ENCODE data around the gene PRPH.
"Not testable (repeated sequence)": the region's sequence is repeated elsewhere in the genome, so short reads cannot be mapped to it uniquely, and the experiment has no call there.

Gene PRPH

GRCh38 chr12:49298160-49298559 lies 3.2 kb downstream of the PRPH start:
- no peak for DNase-seq (ENCODE audit: low read depth)

DNA sequence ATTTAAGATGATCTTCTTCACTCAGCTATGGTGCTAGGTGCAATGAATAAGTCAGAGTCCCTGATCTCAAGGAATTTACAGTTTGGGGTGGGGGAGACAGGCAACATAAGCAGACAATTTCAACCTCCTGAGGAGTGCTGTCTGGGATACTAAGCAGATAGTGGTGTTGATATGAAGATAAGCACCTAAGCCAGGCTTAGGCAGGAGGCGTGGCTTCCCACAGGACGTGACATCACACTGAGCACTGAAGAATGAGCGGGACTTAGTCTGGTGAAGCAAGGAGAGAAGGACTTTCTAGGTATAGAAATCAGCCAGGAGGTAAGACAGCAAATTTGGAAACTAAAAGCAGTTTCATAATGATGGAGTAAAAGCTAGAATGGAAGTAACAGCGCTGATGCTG lies 6.8 kb downstream of the PRPH start:
- DNase-seq (ENCODE audit: low read depth) = no peak

GRCh38 chr12:49304161-49304560 lies 9.2 kb downstream of the PRPH start:
- no peak for DNase-seq (ENCODE audit: low read depth)

GRCh38 chr12:49305762-49306510 lies 11.0 kb downstream of the PRPH start:
- no peak for DNase-seq (ENCODE audit: low read depth)

GRCh38 chr12:49309386-49309785 lies 14.4 kb downstream of the PRPH start:
- DNase-seq (ENCODE audit: low read depth) = no peak

DNA sequence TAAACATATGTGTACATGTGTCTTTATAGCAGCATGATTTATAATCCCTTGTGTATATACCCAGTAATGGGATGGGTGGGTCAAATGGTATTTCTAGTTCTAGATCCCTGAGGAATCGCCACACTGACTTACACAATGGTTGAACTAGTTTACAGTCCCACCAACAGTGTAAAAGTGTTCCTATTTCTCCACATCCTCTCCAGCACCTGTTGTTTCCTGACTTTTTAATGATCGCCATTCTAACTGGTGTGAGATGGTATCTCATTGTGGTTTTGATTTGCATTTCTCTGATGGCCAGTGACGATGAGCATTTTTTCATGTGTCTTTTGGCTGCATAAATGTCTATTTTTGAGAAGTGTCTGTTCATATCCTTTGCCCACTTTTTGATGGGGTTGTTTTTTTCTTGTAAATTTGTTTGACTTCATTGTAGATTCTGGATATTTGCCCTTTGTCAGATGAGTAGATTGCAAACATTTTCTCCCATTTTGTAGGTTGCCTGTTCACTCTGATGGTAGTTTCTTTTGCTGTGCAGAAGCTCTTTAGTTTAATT lies 15.6 kb downstream of the PRPH start:
- not testable (repeated sequence) for DNase-seq (ENCODE audit: low read depth)

DNA sequence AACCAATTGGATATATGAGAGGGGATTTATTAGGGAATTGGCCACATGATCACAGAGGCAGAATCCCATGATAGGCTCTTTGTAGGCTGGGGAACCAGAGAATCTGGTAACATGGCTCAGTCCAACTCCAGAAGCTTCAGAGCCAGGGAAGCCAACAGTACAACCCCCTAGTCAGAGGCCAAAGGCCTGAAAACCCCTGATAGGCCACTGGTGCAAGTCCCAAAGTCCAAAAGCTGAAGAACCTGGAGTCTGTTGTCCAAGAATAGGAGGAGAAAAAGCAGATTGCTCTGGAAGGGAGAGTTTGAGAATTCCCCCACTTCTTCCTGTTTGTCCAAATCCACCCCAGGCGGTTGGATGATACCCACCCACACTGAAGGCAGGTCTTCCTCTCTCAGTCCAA lies 19.9 kb downstream of the PRPH start:
- no peak for DNase-seq (ENCODE audit: low read depth)

DNA sequence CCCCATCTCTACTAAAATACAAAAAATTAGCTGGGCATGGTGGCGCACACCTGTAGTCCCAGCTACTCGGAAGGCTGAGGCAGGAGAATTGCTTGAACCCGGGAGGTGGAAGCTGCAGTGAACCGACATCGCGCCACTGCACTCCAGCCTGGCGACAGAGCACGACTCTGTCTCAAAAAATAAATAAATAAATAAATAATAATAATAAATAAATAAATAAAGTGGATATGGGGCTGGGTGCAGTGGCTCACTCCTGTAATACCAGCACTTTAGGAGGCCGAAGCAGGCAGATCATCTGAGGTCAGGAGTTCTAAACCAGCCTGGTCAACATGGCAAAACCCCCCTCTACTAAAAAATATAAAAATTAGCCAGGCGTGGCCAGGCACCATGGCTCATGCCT lies 22.2 kb downstream of the PRPH start:
- not testable (repeated sequence) for DNase-seq (ENCODE audit: low read depth)

- not testable (repeated sequence) for DNase-seq (ENCODE audit: low read depth)
These were observed 25.6 kb downstream of the PRPH start for GRCh38 chr12:49320411-49321103.

GRCh38 chr12:49322367-49322707 lies 27.4 kb downstream of the PRPH start:
- no peak for DNase-seq (ENCODE audit: low read depth)

DNA sequence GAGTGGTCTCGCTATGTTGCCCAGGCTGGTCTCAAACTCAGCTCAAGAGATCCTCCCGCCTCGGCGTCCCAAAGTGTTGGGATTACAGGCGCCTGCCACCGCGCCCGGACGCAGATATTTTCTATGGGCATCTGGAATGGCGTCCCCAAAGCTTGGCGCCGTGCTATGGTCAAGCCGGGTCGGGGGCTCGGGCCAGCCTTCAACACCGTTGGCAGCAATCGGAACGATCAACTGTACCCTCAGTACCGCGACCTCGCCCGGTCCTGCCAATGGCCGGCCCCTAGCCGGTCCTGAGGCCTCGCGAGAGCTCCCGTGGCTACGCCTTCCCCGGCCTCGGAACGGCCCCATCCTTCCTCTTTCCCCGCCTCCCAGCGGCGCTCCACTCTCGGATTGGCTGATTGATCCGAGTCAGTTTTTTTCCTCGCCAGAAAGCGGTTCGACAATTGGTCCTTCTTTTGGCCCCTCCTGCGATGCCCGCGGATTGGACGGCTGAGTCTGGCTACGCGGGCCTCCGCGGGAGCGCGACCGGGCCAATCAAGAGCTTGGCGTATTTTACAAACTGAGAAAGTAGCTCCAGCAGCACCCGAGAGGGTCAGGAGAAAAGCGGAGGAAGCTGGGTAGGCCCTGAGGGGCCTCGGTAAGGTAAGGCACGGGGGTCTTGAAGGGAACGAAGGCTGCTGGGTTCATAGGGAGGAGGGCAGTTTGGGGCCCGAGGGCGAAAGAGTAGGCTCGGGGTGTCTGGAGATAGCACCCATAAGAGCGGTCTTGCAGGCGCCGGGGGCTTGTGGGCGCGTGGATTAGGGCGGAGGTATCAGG lies 28.0 kb downstream of the PRPH start, which contains the start of gene TROAP:
TROAP (plus strand) TSS at position 548 of the 816 bp plus-strand sequence. CDS start 354 bp downstream, outside the sequence.
- DNase-seq (ENCODE audit: low read depth) = peak; percentile 95

DNA sequence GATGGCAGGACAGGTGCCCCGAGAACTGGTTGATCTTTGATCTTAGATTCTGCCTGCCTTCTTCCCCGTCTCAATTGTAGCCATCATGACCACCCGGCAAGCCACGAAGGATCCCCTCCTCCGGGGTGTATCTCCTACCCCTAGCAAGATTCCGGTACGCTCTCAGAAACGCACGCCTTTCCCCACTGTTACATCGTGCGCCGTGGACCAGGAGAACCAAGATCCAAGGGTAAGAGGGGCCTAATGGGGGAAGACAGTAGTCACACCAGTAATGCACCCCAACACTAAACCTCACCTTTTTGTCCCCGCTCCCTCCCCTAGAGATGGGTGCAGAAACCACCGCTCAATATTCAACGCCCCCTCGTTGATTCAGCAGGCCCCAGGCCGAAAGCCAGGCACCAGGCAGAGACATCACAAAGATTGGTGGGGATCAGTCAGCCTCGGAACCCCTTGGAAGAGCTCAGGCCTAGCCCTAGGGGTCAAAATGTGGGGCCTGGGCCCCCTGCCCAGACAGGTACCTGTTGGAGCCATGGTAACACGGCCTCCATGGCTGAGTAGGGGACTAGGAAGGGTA lies 28.7 kb downstream of the PRPH start:
- no peak for DNase-seq (ENCODE audit: low read depth)

DNA sequence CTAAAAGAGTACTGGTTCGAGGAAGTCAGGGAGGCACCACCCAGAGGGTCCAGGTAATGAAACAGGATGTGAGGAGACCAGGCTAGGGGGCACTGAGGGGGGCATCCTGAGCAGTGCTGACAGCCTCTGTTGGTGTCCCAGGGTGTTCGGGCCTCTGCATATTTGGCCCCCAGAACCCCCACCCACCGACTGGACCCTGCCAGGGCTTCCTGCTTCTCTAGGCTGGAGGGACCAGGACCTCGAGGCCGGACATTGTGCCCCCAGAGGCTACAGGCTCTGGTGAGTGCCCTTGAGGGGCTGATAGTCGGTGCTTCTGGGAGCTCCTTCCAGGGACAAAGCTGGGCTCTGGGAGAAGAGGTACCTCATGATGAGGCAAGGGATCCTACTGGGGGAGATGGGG lies 30.7 kb downstream of the PRPH start:
- DNase-seq (ENCODE audit: low read depth) = no peak

- DNase-seq (ENCODE audit: low read depth) = no peak
These were observed 32.4 kb downstream of the PRPH start for GRCh38 chr12:49327368-49327767.

GRCh38 chr12:49327887-49328286 lies 32.9 kb downstream of the PRPH start:
- DNase-seq (ENCODE audit: low read depth) = no peak

DNA sequence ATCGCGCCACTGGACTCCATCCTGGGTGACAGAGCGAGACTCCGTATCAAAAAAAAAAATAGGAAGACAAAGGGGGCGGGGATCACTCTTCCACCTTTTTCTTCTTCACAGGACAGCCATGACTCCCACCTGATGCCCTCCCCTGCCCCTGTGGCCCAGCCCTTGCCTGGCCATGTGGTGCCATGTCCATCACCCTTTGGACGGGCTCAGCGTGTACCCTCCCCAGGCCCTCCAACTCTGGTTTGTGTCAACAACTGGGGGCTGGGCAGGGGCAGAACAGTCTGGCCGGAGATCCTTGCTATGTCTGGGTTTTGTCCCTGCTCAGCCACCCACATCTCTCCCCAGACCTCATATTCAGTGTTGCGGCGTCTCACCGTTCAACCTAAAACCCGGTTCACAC lies 33.9 kb downstream of the PRPH start:
- no peak for DNase-seq (ENCODE audit: low read depth)

DNA sequence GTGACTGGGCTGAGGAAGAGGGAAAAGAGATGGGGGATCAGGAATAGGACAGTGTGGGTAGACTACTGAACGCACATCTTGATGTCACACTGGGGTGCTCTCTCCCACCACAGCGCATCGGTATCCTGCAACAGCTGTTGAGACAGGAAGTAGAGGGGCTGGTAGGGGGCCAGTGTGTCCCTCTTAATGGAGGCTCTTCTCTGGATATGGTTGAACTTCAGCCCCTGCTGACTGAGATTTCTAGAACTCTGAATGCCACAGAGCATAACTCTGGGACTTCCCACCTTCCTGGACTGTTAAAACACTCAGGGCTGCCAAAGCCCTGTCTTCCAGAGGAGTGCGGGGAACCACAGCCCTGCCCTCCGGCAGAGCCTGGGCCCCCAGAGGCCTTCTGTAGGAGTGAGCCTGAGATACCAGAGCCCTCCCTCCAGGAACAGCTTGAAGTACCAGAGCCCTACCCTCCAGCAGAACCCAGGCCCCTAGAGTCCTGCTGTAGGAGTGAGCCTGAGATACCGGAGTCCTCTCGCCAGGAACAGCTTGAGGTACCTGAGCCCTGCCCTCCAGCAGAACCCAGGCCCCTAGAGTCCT lies 35.2 kb downstream of the PRPH start:
- DNase-seq (ENCODE audit: low read depth) = no peak

GRCh38 chr12:49330631-49331379 lies 35.9 kb downstream of the PRPH start:
- DNase-seq (ENCODE audit: low read depth) = no peak

DNA sequence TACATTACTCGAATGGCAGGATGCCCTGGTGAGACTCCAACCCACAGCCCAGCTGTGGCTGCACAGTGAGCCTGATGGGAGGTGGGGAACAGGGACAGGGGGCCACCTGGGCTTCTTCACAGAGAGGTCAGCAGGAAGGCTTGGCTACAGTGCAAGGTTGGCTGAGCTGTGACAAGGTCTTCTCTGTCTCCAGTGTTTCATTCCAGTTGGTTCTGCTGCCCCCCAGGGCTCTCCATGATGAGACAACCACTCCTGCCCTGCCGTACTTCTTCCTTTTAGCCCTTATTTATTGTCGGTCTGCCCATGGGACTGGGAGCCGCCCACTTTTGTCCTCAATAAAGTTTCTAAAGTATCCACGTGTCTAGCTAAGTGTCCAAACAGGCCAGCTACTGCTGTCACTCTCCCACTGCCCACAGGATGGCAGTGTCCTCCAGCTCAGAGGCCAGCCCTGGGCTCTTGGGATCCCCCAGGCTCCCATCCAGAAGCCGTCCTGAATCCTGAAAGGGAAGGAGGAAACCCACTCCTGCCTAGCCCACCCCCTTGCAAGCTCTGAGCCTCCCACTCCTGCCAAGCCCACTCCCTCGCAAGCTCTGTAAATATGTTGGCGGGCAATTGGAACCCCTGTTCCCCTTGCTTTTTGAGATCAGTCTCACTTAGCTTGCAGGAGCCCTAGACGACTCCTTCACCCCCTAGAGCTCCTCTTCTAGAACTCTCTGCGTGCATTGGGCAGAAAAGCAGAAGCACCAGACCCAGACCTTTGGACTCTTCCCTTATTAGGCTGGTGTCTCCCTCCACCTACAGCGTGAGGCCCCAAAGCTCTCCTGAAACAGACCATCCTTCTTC lies 36.7 kb downstream of the PRPH start:
- DNase-seq (ENCODE audit: low read depth) = no peak

DNA sequence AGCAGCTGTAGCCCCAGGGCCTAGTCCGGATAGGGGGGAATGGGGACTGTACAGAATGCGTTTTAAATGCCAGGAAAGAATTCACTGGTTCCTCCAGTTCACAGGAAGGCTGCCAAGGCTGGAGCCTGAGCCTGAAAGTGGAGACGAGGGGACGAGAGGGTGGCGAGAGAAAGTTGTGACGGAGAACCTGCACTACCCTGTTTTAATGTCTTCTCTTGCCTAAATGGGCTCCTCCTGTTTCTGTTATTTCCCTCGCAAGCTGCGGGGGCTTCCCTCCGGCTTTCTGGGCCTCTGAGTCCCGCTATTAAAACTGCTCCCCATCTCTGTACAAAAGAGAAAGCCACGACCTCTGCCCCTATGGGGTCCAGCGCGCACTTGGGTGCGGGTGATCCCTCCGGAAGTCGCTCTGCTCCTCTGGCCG lies 37.5 kb downstream of the PRPH start:
- no peak for DNase-seq (ENCODE audit: low read depth)

All from HS-27A (cell line).